Neutrophil (primary cell): Measurements from ENCODE around the gene OGFOD2.

Experiments used
- H3K27ac ChIP-seq: fragments of 200-600 bp; sonication (generic); 2 replicates; pipeline ENCODE4 v1.5.1; 2016; ENCODE audit warnings: mild to moderate bottlenecking, moderate library complexity
- H3K27me3 ChIP-seq: fragments of 200-600 bp; sonication (generic); 2 replicates; pipeline ENCODE4 v1.6.0; 2016; ENCODE audit warnings: mild to moderate bottlenecking
- H3K36me3 ChIP-seq: fragments of 200-600 bp; sonication (generic); 2 replicates; pipeline ENCODE4 v1.5.1; 2017
- H3K4me1 ChIP-seq, 2 experiments: fragments of 200-600 bp in 1 of 2; sonication (generic) in 1 of 2; 1 replicate in 1 of 2; 2 replicates in 1 of 2; pipeline versions ENCODE4 v1.5.1 to v1.6.1; 2013 to 2016; ENCODE audit warnings: low read depth in 1 of 2, low read length in 1 of 2, mild to moderate bottlenecking in 1 of 2, moderate library complexity in 1 of 2; ENCODE audit not compliant: control insufficient read depth in 1 of 2, insufficient read depth in 1 of 2
- H3K4me3 ChIP-seq, 2 experiments: fragments of 200-600 bp in 1 of 2; sonication (generic) in 1 of 2; 1 replicate in 1 of 2; 2 replicates in 1 of 2; pipeline ENCODE4 v1.5.1; 2013 to 2016; ENCODE audit warnings: low read depth in 1 of 2, low read length in 1 of 2, mild to moderate bottlenecking in 1 of 2, moderate library complexity in 1 of 2
- H3K9me3 ChIP-seq: fragments of 200-600 bp; sonication (generic); 2 replicates; pipeline ENCODE4 v1.5.1; 2016
- CTCF ChIP-seq: fragments of 200-600 bp; sonication (generic); IDR thresholded peaks from 2 replicates; pipeline ENCODE4 v1.5.1; 2016; ENCODE audit warnings: antibody characterized with exemption

Gene OGFOD2

GRCh38 chr12:122966743-122967550 lies 8.1 kb upstream of the OGFOD2 start:
- Histone ChIP-seq H3K4me3 (peak overlapping the region in 1 of 2 experiments; percentile 59), H3K4me1 (peaks cover 6 to 10% of the 10 kb centered on the region in 2 experiments), H3K36me3 (no peaks in the 10 kb centered on the region), H3K27ac (peak overlapping the region; percentile 12), H3K27me3 (no peaks in the 10 kb centered on the region), H3K9me3 (no peaks in the 10 kb centered on the region)
- no peak for TF ChIP-seq CTCF

- Histone ChIP-seq H3K27ac (no peak overlapping the region), H3K4me1 (peaks cover 6 to 10% of the 10 kb centered on the region in 2 experiments), H3K4me3 (no peak overlapping the region), H3K27me3 (no peaks in the 10 kb centered on the region), H3K9me3 (no peaks in the 10 kb centered on the region), H3K36me3 (no peaks in the 10 kb centered on the region)
- no peak for TF ChIP-seq CTCF
Observed at GRCh38 chr12:122968104-122968503, 6.9 kb upstream of the OGFOD2 start.

- Histone ChIP-seq H3K4me1 (peaks cover 14 to 18% of the 10 kb centered on the region in 2 experiments), H3K27ac (no peak overlapping the region), H3K9me3 (no peaks in the 10 kb centered on the region), H3K4me3 (no peak overlapping the region), H3K27me3 (no peaks in the 10 kb centered on the region), H3K36me3 (no peaks in the 10 kb centered on the region)
- TF ChIP-seq CTCF = no peak
Observed at GRCh38 chr12:122969676-122970075, 5.4 kb upstream of the OGFOD2 start.

GRCh38 chr12:122974274-122974891 lies 661 bp upstream of the OGFOD2 start:
- no peaks in the 10 kb centered on the region for H3K27me3 ChIP-seq
- peak overlapping the region; percentile 98 for H3K27ac ChIP-seq
- peak overlapping the region; percentile 85 to 86 for H3K4me3 ChIP-seq
- TF ChIP-seq CTCF = no peak
- no peaks in the 10 kb centered on the region for H3K9me3 ChIP-seq
- peaks cover 24 to 29% of the 10 kb centered on the region in 2 experiments for H3K4me1 ChIP-seq
- peaks cover 20% of the 10 kb centered on the region for H3K36me3 ChIP-seq

GRCh38 chr12:122975790-122976647 lies 975 bp downstream of the OGFOD2 start:
- Histone ChIP-seq H3K9me3 (no peaks in the 10 kb centered on the region), H3K27ac (peak overlapping the region; percentile 98), H3K27me3 (no peaks in the 10 kb centered on the region), H3K36me3 (peaks cover 20% of the 10 kb centered on the region), H3K4me1 (peaks cover 34 to 40% of the 10 kb centered on the region in 2 experiments), H3K4me3 (peak overlapping the region; percentile 85 to 86)
- TF ChIP-seq CTCF = no peak
